Chondrocyte (in vitro differentiated cells): ENCODE data around the gene CTNS. TPM values are rescaled to one million over a fixed set of nuclear protein-coding genes. Genes with fewer than 3 reads are reported as not detected.

ENCODE experiments used
- DNase-seq: peaks from one replicate; pipeline ENCODE4 v3.0.0; 2021; ENCODE audit warnings: mixed read lengths, low spot score
- H3K27ac Mint-ChIP-seq: one replicate; pipeline ENCODE4 v1.8.0; 2021; ENCODE audit warnings: mild to moderate bottlenecking, moderate library complexity, mixed read lengths; ENCODE audit not compliant: unreplicated experiment
- H3K27me3 Mint-ChIP-seq: 2 replicates; pipeline ENCODE4 v1.8.0; 2021; ENCODE audit warnings: low read depth, mixed read lengths
- H3K36me3 Mint-ChIP-seq: 2 replicates; pipeline ENCODE4 v1.8.0; 2021; ENCODE audit warnings: low read depth, mixed read lengths
- H3K4me1 Mint-ChIP-seq: 2 replicates; pipeline ENCODE4 v1.8.0; 2021; ENCODE audit warnings: low read depth, mild to moderate bottlenecking, mixed read lengths
- H3K4me3 Mint-ChIP-seq: one replicate; pipeline ENCODE4 v1.8.0; 2021; ENCODE audit warnings: mild to moderate bottlenecking, moderate library complexity, mixed read lengths; ENCODE audit not compliant: unreplicated experiment
- H3K9me3 Mint-ChIP-seq: 2 replicates; pipeline ENCODE4 v1.8.0; 2021; ENCODE audit warnings: low read depth, mixed read lengths
- total RNA-seq: library from RNA; stranded (reverse); gene quantifications from 3 replicates; pipeline ENCODE4 v1.2.1, GENCODE V29; 2021
- TF ChIP-seq, protein P1 (sequence below): fragments of 200-600 bp; sonication (generic); IDR thresholded peaks from 2 replicates; pipeline ENCODE4 v1.5.0; 2021; ENCODE audit warnings: antibody characterized with exemption, mild to moderate bottlenecking, moderate library complexity

Gene CTNS
- total RNA-seq, 1 donor from 2014 or later: 17.8 TPM

DNA sequence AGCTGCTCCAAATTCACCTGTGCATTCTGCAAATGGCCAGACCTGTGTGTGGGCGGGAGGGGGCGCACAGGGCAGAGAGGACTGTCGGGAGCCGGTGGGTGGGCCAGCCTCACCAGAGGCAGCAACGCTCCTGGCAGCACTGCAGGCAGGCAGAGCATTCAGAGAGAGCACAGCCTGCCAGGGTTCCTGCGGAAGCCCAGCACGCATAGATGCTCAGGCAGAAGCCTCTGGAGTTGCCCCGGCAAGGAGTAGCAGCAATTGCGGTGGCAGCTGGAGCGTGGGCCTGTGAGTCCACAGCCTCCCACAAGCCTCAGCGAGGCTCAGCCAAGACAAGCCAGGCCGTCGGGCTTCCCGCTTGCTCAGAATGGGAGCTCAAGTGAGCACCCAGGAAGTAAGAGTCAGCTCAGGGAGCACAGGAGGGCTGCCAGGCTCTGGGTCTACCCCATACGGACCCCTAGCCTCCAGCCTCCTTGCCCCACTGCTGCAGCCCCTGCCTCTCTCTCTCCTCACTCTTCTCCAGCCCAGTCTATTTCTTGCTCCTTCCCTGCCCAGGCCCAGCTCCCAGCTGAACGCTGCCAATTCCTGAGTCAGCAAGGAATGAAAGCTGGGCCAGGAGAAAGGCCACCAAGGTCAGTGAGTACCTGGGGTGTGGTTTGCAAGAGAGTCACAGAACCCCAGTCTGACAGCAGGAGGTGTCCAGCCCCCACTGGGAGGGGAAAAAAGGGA, 41.7 kb downstream of the CTNS start:
- H3K4me3 Mint-ChIP-seq: no peak overlapping the region
- H3K4me1 Mint-ChIP-seq: no peaks in the 10 kb centered on the region
- no peaks in the 10 kb centered on the region for H3K36me3 Mint-ChIP-seq
- H3K27me3 Mint-ChIP-seq: peaks cover 11% of the 10 kb centered on the region
- no peak overlapping the region for H3K27ac Mint-ChIP-seq
- TF ChIP-seq, protein P1, sequence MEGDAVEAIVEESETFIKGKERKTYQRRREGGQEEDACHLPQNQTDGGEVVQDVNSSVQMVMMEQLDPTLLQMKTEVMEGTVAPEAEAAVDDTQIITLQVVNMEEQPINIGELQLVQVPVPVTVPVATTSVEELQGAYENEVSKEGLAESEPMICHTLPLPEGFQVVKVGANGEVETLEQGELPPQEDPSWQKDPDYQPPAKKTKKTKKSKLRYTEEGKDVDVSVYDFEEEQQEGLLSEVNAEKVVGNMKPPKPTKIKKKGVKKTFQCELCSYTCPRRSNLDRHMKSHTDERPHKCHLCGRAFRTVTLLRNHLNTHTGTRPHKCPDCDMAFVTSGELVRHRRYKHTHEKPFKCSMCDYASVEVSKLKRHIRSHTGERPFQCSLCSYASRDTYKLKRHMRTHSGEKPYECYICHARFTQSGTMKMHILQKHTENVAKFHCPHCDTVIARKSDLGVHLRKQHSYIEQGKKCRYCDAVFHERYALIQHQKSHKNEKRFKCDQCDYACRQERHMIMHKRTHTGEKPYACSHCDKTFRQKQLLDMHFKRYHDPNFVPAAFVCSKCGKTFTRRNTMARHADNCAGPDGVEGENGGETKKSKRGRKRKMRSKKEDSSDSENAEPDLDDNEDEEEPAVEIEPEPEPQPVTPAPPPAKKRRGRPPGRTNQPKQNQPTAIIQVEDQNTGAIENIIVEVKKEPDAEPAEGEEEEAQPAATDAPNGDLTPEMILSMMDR: no peak
- H3K9me3 Mint-ChIP-seq: no peaks in the 10 kb centered on the region
- no peak for DNase-seq

DNA sequence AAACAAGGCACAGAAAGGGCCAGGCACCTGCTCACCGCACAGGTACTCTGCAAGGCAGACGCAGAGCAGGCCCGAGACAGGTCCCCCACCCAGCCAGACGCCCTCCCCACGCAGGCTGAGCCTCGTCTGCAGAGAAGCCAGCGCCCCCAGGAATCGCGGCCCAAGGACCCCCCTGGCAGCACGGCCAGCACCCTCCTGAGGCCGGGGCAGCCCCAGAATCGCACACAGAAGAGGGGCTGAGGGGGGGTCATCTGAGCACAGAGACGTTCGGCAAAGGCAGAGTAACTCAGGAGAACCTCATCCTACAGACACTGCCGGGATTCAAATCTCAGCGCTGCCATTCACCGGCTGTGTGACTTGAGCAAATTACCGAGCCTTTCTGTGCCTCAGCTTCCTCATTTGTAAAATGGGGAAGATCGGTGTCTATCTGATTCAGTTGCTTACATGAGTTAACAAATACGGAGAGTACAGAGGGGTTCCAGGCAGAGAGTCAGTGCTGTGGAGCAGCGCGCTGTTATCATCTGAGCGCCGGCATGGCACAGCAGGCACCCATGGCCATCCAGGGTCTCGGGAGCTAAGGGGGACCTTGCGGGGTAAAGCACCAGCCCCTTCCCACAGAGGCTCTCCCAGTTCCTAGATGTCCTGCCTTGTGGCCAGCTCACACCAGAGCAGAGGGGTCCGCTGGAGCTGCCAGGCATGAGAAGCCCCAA, 42.4 kb downstream of the CTNS start:
- Mint-ChIP-seq H3K27me3 (peaks cover 11% of the 10 kb centered on the region), H3K9me3 (no peaks in the 10 kb centered on the region), H3K36me3 (no peaks in the 10 kb centered on the region), H3K4me3 (no peak overlapping the region), H3K4me1 (no peaks in the 10 kb centered on the region), H3K27ac (no peak overlapping the region)
- TF ChIP-seq, protein P1: no peak
- no peak for DNase-seq

DNA sequence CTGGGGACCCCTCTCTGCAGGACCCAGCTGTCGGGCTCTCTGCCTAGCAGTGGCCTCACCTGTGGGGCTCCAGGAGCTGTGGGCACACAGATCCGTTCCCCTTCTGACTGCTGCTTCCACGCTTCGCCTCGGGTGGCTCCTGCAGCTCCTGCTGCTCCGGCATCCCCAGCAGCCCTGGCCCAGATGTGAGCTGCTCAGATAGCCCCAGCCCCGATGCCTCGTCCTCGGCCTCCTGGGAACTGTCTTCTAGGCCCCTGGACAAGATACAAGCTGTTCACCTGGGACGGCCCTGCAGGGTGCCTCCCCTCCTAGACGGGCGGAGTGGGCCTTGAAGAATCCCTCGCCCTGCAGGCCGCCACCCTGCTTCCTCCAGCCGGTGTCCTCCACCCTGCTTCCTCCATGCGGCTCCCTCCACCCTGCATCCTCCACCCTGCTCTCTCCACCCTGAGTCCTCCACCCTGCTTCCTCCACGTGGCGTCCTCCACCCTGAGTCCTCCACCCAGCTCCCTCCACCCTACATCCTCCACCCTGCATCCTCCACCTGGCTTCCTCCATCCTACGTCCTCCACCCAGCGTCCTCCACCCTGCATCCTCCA, 43.1 kb downstream of the CTNS start:
- TF ChIP-seq, protein P1: no peak
- H3K36me3 Mint-ChIP-seq: no peaks in the 10 kb centered on the region
- DNase-seq: no peak
- no peak overlapping the region for H3K27ac Mint-ChIP-seq
- H3K9me3 Mint-ChIP-seq: no peaks in the 10 kb centered on the region
- H3K4me1 Mint-ChIP-seq: no peaks in the 10 kb centered on the region
- H3K27me3 Mint-ChIP-seq: peaks cover 11% of the 10 kb centered on the region
- no peak overlapping the region for H3K4me3 Mint-ChIP-seq

DNA sequence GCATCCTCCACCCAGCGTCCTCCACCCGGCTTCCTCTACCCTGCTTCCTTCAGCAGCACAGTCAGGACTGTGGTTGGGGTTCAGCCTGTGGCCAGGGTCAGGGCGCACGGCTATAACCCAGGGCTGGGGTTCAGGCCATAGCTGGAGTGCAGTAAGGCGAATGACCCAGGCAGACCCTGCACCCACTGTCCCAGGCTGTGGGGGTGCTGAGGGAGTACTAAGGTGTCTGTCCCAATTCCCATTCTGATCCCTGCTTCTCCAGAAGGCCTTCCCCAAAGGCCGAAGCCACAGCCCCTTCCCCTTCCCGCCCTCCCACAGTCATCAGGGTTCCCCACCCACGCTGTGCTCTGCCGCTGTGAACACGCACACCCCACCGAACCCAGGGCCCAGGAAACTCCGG, 44.5 kb downstream of the CTNS start:
- no peaks in the 10 kb centered on the region for H3K4me1 Mint-ChIP-seq
- no peak overlapping the region for H3K27ac Mint-ChIP-seq
- no peak overlapping the region for H3K4me3 Mint-ChIP-seq
- H3K27me3 Mint-ChIP-seq: peaks cover 11% of the 10 kb centered on the region
- H3K9me3 Mint-ChIP-seq: no peaks in the 10 kb centered on the region
- H3K36me3 Mint-ChIP-seq: no peaks in the 10 kb centered on the region
- no peak for DNase-seq
- TF ChIP-seq, protein P1: no peak

DNA sequence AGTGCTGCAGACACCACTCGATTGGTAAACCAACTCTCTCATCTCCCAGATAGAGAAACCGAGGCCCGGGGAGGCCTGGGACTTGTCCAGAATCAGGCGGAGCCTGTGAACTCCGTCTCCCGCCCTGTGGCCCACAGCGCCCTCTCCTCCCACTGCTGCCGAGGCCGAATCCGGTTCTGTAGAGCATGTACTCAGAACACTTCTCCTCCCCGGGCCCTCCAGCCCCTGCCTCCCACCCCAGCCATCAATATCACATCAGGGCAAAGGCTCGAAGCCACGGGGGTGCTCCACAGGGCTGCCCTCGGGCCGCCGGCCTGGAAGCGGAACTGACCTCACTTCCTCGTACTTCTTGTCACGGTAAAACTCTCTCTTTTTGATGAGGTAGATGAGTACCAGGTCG, 45.0 kb downstream of the CTNS start:
- H3K36me3 Mint-ChIP-seq: no peaks in the 10 kb centered on the region
- DNase-seq: no peak
- no peak overlapping the region for H3K27ac Mint-ChIP-seq
- no peaks in the 10 kb centered on the region for H3K9me3 Mint-ChIP-seq
- H3K4me3 Mint-ChIP-seq: no peak overlapping the region
- H3K27me3 Mint-ChIP-seq: peaks cover 11% of the 10 kb centered on the region
- TF ChIP-seq, protein P1: no peak
- H3K4me1 Mint-ChIP-seq: no peaks in the 10 kb centered on the region
